ENCODE measurements around the gene SMAP2.

Gene SMAP2

GRCh38 chr1:40407453-40407852, 33.9 kb downstream of the SMAP2 start:
- no peak overlapping the region for H3K4me3 ChIP-seq (ENCODE audit: low read depth, low read length)
- no peak for DNase-seq (ENCODE audit: low read depth)
- no peak for TF ChIP-seq CTCF (conservative IDR thresholded peaks at IDR 0.05; ENCODE audit: low read depth, low read length)

DNA sequence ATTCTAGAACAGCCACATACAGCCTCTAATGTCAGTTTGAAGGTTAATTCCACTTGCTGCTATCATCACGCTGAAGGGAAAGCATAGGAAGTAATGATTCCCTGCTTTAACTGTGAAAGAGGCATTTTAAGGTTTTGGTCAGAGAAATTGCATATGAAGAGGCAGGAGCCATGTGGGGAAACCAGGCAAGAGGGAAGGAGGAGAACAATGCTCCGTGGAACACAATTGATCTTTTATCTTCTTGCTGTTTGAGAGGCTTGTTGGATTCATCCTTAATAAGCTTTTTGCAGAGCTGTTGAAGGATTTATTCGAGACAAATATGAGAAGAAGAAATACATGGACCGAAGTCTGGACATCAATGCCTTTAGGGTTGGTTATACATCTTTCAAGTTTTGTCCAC, 35.9 kb downstream of the SMAP2 start:
- TF ChIP-seq CTCF (conservative IDR thresholded peaks at IDR 0.05; ENCODE audit: low read depth, low read length) = no peak
- H3K4me3 ChIP-seq (ENCODE audit: low read depth, low read length) = no peak overlapping the region
- no peak for DNase-seq (ENCODE audit: low read depth)

DNA sequence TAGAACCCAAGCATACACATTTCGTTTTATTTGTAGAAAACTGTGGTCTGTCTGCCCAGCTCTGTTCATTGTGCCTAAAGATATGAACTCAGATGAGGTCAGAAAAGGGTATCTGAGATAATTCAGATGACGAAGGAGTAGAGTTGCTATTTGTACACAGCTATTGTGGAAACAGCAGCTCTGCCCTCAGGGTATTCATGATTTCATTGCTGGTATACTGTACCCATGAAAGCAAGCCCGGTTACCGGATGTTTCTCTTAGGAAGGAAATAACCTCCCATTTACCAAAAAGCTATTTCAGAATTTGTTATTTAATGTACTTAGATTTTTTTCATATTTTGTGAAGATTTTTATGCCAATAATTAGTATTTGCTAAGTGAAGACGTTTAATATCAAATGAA, 37.8 kb downstream of the SMAP2 start:
- TF ChIP-seq CTCF (conservative IDR thresholded peaks at IDR 0.05; ENCODE audit: low read depth, low read length) = no peak
- no peak overlapping the region for H3K4me3 ChIP-seq (ENCODE audit: low read depth, low read length)
- no peak for DNase-seq (ENCODE audit: low read depth)

DNA sequence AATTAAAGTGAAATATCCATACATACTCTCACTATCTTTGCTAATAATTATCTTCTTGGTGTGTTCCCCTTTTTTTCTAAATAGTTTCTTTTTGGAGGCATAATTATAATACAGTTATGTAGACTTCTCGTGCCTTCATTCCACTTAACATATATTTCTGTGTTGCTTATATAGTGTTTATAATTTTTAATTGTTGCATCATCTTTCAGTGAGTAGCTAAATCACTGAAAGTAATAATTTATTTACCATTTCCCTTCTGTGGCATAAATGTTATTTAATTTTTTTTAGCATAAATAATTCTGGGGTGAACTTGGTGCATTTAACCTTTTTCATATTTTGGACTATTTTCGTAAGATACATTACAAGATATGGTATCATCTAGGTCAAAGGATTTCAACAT, 38.3 kb downstream of the SMAP2 start:
- DNase-seq (ENCODE audit: low read depth) = no peak
- no peak overlapping the region for H3K4me3 ChIP-seq (ENCODE audit: low read depth, low read length)
- TF ChIP-seq CTCF (conservative IDR thresholded peaks at IDR 0.05; ENCODE audit: low read depth, low read length) = no peak

DNA sequence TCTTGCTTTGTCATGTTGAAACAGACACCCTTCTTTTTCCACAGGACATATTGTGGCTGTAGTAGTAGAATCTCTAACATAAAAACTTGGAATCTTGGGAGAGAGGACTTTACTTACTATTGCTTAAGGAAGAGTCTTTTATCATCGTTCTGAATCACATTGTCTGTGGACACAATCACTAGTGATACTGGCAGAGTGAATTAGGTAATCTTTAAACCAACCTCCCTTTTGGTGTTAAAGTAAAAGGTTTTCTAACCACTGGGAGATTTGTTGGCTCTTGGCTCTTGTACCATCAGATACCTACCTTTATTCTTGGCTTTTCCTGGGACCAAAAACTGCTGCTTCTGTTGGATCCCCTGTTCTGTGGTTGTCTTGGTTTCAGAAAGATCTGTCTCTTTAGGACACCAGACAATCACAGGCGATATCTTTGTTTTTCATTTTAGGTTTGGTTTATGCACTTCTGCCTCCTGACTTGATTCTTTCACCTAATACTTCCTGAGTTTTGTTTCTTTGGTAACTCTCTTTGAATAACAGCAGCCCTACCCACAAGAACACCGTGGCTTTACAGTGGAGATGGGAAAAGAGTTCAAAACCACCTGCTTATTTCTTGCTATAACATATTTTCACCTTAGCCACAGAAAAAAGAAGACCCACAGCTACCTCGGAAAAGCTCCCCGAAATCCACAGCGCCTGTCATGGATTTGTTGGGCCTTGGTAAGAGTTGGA, 40.2 kb downstream of the SMAP2 start:
- no peak for DNase-seq (ENCODE audit: low read depth)
- no peak overlapping the region for H3K4me3 ChIP-seq (ENCODE audit: low read depth, low read length)
- TF ChIP-seq CTCF (conservative IDR thresholded peaks at IDR 0.05; ENCODE audit: low read depth, low read length) = no peak

GRCh38 chr1:40414331-40414730, 40.8 kb downstream of the SMAP2 start:
- DNase-seq (ENCODE audit: low read depth) = no peak
- no peak overlapping the region for H3K4me3 ChIP-seq (ENCODE audit: low read depth, low read length)
- TF ChIP-seq CTCF (conservative IDR thresholded peaks at IDR 0.05; ENCODE audit: low read depth, low read length) = no peak

DNA sequence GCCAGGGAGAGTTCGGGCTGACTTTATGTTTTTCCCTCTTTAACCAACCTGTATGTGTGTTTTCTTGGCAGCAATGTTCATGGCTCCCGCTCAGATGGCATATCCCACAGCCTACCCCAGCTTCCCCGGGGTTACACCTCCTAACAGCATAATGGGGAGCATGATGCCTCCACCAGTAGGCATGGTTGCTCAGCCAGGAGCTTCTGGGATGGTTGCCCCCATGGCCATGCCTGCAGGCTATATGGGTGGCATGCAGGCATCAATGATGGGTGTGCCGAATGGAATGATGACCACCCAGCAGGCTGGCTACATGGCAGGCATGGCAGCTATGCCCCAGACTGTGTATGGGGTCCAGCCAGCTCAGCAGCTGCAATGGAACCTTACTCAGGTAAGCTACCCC, 43.2 kb downstream of the SMAP2 start:
- no peak for TF ChIP-seq CTCF (conservative IDR thresholded peaks at IDR 0.05; ENCODE audit: low read depth, low read length)
- no peak overlapping the region for H3K4me3 ChIP-seq (ENCODE audit: low read depth, low read length)
- DNase-seq (ENCODE audit: low read depth) = no peak

Measured in choroid plexus epithelial cell (primary cell).